ENCODE data around the gene EMID1.

- TF ChIP-seq CTCF (optimal IDR thresholded peaks at IDR 0.05 in 1 of 3, IDR thresholded peaks at IDR 0.05 in 1 of 3, conservative IDR thresholded peaks at IDR 0.05 in 1 of 3; ENCODE audit: extremely low read depth in 1 of 3, insufficient read depth in 2 of 3, low read length in 3 of 3), result no peak
- TF ChIP-seq EZH2 (IDR thresholded peaks at IDR 0.05; ENCODE audit: low read length), result no peak
Measured at GRCh38 chr22:29300467-29300806, 94.7 kb downstream of the EMID1 start.

Measured in keratinocyte (primary cell).